Mucosa of stomach (tissue), 1 donor: ENCODE data around the gene SEMA4B.

Source experiments
- H3K27me3 ChIP-seq: one replicate; pipeline ENCODE4 v1.7.0; 2013; ENCODE audit warnings: mild to moderate bottlenecking, low read length; ENCODE audit not compliant: control insufficient read depth, insufficient read depth
- H3K36me3 ChIP-seq: one replicate; pipeline ENCODE4 v1.7.0; 2013; ENCODE audit warnings: low read length; ENCODE audit not compliant: control insufficient read depth, insufficient read depth
- H3K4me1 ChIP-seq: one replicate; pipeline ENCODE4 v1.7.0; 2013; ENCODE audit warnings: mild to moderate bottlenecking, low read length; ENCODE audit not compliant: control insufficient read depth, insufficient read depth
- H3K4me3 ChIP-seq: one replicate; pipeline ENCODE4 v1.7.0; 2013; ENCODE audit warnings: low read length
- H3K9ac ChIP-seq: one replicate; pipeline ENCODE4 v1.7.0; 2013; ENCODE audit warnings: mild to moderate bottlenecking, low read length, moderate library complexity
- H3K9me3 ChIP-seq: one replicate; pipeline ENCODE4 v1.7.0; 2013; ENCODE audit warnings: mild to moderate bottlenecking, low read length, moderate library complexity; ENCODE audit not compliant: control insufficient read depth
- donor health status: Pancreatic carcinoma.

The SEMA4B gene

DNA sequence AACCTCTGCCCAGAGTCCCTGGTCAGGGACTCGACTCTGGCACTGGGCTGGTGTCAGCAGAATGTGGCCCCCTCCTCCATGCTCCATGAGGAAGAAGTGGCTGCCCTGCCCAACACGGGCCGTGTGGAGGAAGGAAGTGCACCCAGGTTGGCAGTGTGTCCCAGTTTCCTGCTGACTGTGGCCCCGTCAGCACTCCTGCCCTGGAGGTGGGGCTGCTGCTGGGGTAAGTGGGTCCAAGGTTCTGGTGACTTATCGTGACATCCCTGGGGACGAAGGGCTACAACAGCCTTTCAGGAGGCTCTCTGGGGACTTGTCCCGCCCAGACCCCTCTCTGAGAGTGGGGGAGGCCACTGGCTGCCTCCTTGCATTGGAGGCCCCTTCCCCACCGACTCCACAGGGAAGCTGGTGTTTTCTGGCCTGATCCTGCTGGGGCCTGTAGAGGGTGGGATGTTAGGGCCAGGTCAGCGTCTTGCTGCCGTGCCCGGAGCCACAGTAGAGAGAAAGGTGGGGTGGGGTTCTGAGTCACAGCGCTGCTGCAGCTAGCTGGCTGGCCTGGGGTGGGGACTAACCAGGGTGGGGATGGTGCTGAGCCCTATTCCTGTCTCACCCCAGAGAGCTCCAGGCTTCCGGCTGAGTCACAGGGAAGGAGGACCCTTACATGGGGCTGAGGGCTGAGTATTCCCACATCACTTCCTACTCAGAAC is 10.5 kb downstream of the SEMA4B start:
- peaks cover 53% of the 10 kb centered on the region for H3K4me1 ChIP-seq
- H3K4me3 ChIP-seq: peak overlapping the region; percentile 18

DNA sequence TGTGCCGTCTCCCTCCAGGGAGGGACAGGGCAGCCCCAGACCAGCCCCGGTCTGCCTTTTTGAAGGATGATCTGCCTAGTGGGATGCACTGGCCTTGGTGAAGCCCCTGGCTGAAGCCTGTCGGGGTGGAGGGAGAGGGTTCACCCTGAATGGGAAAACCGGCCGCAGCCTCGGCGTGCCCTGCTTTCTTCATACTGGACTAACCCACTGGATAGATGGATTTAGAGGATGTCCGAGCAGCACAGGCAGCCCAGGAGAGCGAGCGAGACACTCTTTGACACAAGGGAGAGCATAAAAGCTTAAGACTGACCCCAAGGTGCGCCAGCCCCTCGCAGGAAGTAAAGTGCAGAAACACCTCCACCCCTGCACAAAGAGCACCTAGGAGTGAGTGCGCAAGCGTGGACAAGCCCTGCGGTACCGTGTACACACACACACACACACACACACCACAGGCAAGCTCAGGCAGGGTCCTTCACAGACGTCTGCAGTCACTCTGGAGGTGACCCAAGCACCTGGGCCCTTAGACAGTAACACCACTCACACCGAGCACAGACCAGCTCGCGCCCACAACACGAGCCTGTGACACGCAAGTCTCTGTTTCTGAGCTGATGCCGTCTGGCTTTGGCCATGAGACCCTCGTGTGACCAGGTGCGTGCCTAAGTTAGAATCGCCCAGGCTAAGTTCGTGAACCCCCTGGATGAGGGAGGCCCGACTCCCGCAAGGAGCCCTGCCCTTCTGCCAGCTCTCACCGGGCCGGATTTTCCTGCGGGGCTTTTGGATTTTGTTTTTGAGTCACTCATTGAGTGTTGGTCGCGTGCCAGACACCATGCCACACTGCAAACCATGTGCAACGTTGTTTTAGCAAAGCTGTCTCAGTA is 11.3 kb downstream of the SEMA4B start:
- H3K9me3 ChIP-seq: no peaks in the 10 kb centered on the region
- peak overlapping the region; percentile 18 for H3K4me3 ChIP-seq
- H3K4me1 ChIP-seq: peaks cover 53% of the 10 kb centered on the region
- peak overlapping the region; percentile 86 for H3K9ac ChIP-seq
- no peaks in the 10 kb centered on the region for H3K36me3 ChIP-seq
- H3K27me3 ChIP-seq: no peaks in the 10 kb centered on the region

More for the DNA sequence above, 10.5 kb downstream of the SEMA4B start:
- H3K9me3 ChIP-seq: no peaks in the 10 kb centered on the region
- H3K27me3 ChIP-seq: no peaks in the 10 kb centered on the region
- no peaks in the 10 kb centered on the region for H3K36me3 ChIP-seq
- H3K9ac ChIP-seq: peak overlapping the region; percentile 86

DNA sequence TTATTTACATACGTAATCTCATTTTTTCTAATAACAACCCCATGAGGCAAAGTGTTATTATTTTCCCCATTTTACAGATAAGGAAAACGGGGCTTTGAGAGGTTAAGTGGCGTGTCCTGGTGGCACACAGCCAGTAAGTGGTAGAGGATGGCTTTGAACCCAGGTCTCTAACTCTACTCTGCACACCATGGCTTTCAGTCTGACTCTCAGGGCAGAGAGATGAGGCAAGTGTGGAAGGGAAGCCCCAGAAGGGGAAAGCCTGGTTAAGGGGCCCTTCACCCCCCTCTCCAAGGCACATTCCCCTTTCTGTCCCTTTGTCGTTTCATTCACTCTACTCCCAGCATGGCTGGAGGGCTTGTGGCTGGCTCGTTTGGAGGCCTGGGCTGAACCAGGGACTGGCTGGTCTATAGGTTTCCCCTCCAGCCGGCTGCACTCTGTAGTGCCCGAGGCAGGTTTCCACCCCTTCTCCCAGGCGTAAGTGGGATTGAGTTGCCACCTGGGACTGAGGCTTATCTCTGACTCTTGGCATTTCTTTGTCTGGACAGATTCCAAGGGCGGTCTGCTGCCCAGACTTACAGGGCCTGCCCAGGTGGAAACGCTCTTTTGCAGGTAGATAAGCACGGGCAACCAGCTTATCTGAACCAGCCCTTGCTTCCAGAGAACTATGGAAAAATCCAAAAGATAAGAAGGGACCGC is 12.1 kb downstream of the SEMA4B start:
- Histone ChIP-seq H3K27me3 (no peaks in the 10 kb centered on the region), H3K4me3 (no peak overlapping the region), H3K4me1 (peaks cover 53% of the 10 kb centered on the region), H3K9me3 (no peaks in the 10 kb centered on the region), H3K9ac (peak overlapping the region; percentile 86), H3K36me3 (no peaks in the 10 kb centered on the region)

DNA sequence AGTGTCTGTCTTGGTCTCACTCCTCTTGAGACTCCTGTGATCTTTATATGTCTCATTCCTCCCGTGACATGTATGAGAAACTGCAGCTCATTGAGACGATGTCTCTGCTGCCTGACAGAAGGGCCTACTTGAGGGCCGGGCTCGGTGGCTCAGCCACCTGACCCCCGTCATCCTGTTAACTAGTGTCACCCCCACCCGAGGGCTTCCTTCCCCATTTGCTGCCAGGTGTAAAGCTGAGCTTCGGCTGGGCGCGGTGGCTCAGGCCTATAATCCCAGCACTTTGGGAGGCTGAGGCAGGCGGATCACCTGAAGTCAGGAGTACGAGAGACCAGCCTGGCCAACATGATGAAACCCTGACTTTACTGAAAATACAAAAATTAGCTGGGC is 12.7 kb downstream of the SEMA4B start:
- Histone ChIP-seq H3K36me3 (no peaks in the 10 kb centered on the region), H3K4me1 (peaks cover 53% of the 10 kb centered on the region), H3K27me3 (no peaks in the 10 kb centered on the region), H3K9me3 (no peaks in the 10 kb centered on the region), H3K4me3 (no peak overlapping the region), H3K9ac (peak overlapping the region; percentile 86)

DNA sequence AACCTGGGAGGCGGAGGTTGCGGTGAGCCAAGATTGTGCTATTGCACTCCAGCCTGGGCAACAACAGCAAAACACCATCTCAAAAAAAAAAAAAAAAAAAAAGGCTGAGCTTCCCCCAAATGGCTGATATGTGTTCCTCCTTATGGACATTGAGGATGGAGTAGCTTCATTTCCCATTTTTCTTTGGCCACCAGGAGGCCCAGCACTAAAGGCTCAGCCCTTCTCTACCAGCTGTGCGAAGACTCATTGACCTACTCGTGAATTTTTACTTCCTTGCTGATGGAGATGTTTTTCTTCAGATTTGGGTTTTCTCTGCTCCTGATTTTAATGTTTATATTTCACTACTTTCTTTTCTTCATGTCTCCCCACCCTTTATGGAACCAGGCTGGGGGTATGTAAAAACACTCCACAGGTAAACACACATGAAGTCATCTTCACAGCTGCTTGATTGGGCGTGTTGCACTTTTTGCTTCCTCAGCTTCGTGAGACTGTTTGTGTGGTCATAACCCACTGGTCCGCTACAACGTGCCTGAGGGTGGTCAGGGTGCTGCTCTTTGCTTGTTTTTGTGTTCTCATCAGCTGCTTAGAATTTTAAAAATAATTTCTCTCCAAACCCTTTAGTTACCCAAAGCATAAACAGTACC is 13.5 kb downstream of the SEMA4B start:
- Histone ChIP-seq H3K27me3 (no peaks in the 10 kb centered on the region), H3K4me3 (no peak overlapping the region), H3K36me3 (no peaks in the 10 kb centered on the region), H3K4me1 (peaks cover 54% of the 10 kb centered on the region), H3K9me3 (no peaks in the 10 kb centered on the region), H3K9ac (no peak overlapping the region)

DNA sequence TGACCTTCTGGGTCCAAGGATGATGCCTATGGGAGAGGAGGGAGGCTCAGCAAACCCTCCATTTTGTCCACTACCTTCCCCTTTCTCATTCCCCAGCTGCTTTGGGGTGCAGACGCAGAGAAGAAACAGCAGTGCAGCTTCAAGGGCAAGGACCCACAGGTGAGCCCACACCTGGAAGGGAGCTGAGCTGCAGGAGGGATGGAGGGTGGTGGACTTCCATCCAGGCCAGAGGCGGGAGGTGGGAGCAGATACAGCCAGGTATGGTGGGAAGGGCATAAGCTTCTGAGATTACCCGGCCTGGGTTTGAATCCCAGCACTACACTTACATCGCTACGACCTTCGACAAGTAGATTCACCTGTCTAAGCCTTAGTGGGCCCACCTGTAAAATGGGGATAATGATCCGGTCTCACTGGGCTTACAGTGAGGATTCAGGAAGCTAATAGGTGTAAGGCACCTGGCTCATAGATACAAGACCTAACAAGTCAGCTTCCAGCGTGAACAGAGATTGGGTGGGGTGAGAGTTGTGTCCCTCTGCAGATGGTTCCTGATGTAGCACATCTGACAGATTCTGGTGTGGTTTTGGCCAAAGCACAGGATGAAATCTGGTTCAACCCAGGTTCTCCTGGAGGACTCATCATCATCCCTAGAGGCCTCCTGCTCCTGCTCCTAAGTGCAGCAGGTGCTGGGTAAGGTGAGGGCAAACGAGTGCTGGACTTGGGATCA is 16.7 kb downstream of the SEMA4B start:
- H3K9ac ChIP-seq: no peak overlapping the region
- no peaks in the 10 kb centered on the region for H3K36me3 ChIP-seq

DNA sequence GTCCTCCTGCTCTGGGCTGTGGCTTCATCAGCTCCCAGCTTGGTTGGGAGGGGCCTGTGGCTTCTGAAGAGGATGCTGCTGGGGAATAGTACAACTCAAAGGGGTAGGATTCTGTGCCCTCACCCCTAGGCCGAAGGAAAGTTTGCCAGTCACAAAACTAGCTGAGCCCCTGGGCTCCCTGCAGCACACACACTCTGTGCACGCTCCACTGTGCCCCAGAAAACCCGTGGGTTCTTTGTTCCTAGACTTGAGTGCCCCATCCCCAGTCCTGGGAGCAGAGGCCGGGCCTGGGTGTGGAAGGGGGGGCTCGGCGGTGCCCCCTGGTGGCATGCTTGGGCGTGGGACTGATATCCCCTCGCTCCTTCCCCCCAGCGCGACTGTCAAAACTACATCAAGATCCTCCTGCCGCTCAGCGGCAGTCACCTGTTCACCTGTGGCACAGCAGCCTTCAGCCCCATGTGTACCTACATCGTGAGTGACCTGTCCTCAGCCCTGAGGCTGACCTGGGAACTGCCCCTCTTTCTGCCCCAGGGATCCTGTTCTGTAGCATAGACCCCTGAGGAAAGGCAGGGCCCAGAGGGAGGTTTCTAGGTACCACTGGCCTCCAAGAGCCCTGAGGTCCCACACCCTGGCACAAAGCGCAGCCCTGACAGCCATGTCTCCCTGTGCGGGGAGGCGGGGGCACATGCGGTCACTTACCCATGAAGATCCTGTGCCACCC is 18.5 kb downstream of the SEMA4B start:
- H3K9me3 ChIP-seq: no peaks in the 10 kb centered on the region
- peaks cover 5% of the 10 kb centered on the region for H3K36me3 ChIP-seq
- no peaks in the 10 kb centered on the region for H3K27me3 ChIP-seq
- no peak overlapping the region for H3K9ac ChIP-seq
- H3K4me3 ChIP-seq: no peak overlapping the region
- peaks cover 17% of the 10 kb centered on the region for H3K4me1 ChIP-seq

More for the DNA sequence above, 16.7 kb downstream of the SEMA4B start:
- Histone ChIP-seq H3K4me1 (peaks cover 31% of the 10 kb centered on the region), H3K9me3 (no peaks in the 10 kb centered on the region), H3K4me3 (no peak overlapping the region), H3K27me3 (no peaks in the 10 kb centered on the region)

DNA sequence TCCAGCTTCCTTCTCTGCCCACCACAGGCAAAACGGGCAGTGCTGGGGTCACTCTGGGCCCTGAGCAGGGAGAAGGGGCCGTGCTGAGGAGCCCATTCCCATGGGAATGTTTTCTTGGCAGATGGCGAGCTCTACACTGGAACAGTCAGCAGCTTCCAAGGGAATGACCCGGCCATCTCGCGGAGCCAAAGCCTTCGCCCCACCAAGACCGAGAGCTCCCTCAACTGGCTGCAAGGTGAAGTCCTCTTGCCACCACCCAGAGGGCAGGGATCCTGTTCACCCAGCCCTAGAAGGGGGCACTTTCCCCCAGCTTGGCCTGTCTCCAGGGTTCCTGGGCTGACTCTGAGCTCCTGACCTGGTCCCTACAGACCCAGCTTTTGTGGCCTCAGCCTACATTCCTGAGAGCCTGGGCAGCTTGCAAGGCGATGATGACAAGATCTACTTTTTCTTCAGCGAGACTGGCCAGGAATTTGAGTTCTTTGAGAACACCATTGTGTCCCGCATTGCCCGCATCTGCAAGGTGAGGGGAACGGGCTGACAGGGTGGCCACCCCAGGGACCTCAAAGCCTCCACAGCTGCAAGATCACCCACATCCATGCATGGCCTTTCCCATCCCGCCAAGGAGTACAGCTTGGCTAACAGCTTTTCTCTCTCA is 20.2 kb downstream of the SEMA4B start:
- H3K36me3 ChIP-seq: peaks cover 5% of the 10 kb centered on the region
- peak overlapping the region; percentile 47 for H3K9ac ChIP-seq
- no peak overlapping the region for H3K4me3 ChIP-seq
- H3K27me3 ChIP-seq: no peaks in the 10 kb centered on the region
- H3K4me1 ChIP-seq: peaks cover 13% of the 10 kb centered on the region
- no peaks in the 10 kb centered on the region for H3K9me3 ChIP-seq

DNA sequence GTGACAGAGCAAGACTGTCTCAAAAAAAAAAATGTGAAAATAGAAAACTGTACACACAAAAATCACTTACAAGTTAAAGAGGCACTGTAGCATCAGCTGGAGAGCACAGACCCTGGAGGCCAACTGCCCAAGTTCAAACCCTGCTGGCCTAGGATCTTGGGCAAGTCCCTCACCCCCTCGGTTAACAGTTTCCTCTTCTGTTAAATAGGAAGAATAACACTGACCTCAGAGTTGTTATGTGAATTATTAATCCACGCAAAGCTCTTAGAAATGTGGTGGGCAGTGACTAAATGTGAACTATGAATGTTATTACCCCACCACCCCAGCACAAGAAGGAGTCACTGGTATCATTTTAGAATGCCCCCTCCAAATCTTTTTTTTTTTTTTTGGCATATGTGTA is 21.4 kb downstream of the SEMA4B start:
- Histone ChIP-seq H3K36me3 (peaks cover 5% of the 10 kb centered on the region), H3K9ac (no peak overlapping the region), H3K27me3 (no peaks in the 10 kb centered on the region), H3K4me1 (peaks cover 13% of the 10 kb centered on the region), H3K9me3 (no peaks in the 10 kb centered on the region), H3K4me3 (no peak overlapping the region)

DNA sequence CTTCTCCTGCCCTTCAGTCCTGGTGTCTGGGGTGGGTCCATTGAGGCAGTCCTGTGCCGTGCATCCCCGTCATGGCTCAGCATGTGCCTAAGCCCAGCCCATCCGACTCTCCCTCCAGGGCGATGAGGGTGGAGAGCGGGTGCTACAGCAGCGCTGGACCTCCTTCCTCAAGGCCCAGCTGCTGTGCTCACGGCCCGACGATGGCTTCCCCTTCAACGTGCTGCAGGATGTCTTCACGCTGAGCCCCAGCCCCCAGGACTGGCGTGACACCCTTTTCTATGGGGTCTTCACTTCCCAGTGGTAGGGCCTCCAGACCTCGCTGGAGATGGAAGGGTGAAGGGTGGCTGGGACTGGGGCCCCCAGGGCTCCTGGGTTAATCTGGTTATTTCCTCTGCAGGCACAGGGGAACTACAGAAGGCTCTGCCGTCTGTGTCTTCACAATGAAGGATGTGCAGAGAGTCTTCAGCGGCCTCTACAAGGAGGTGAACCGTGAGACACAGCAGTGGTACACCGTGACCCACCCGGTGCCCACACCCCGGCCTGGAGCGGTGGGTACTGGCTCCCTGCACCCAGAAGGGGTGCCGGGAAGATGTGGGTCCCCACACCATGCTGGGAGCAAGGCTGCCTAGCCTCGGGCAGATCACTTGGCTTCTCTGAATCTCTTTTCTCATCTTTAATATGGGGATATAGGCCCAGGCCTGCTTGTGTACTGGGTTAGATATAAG is 22.5 kb downstream of the SEMA4B start:
- Histone ChIP-seq H3K9me3 (no peaks in the 10 kb centered on the region), H3K9ac (no peak overlapping the region), H3K4me3 (no peak overlapping the region), H3K27me3 (no peaks in the 10 kb centered on the region), H3K36me3 (peaks cover 6% of the 10 kb centered on the region), H3K4me1 (peaks cover 13% of the 10 kb centered on the region)
